ENCODE data around the gene PATJ.

- TF ChIP-seq, protein P1, sequence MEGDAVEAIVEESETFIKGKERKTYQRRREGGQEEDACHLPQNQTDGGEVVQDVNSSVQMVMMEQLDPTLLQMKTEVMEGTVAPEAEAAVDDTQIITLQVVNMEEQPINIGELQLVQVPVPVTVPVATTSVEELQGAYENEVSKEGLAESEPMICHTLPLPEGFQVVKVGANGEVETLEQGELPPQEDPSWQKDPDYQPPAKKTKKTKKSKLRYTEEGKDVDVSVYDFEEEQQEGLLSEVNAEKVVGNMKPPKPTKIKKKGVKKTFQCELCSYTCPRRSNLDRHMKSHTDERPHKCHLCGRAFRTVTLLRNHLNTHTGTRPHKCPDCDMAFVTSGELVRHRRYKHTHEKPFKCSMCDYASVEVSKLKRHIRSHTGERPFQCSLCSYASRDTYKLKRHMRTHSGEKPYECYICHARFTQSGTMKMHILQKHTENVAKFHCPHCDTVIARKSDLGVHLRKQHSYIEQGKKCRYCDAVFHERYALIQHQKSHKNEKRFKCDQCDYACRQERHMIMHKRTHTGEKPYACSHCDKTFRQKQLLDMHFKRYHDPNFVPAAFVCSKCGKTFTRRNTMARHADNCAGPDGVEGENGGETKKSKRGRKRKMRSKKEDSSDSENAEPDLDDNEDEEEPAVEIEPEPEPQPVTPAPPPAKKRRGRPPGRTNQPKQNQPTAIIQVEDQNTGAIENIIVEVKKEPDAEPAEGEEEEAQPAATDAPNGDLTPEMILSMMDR (IDR thresholded peaks at IDR 0.05) = no peak
- no peak for TF ChIP-seq POLR2AphosphoS5 (IDR thresholded peaks at IDR 0.05)
- no peak for TF ChIP-seq EP300 (IDR thresholded peaks at IDR 0.05)
- no peak for TF ChIP-seq POLR2A (IDR thresholded peaks at IDR 0.05)
Observed at GRCh38 chr1:62058956-62059355, 316.7 kb downstream of the PATJ start.

All from stomach (tissue), 4 donors.